ENCODE data around the gene TOMM40L.
"Not testable (repeated sequence)": the region's sequence is repeated elsewhere in the genome, so short reads cannot be mapped to it uniquely, and the experiment has no call there.

Gene TOMM40L

DNA sequence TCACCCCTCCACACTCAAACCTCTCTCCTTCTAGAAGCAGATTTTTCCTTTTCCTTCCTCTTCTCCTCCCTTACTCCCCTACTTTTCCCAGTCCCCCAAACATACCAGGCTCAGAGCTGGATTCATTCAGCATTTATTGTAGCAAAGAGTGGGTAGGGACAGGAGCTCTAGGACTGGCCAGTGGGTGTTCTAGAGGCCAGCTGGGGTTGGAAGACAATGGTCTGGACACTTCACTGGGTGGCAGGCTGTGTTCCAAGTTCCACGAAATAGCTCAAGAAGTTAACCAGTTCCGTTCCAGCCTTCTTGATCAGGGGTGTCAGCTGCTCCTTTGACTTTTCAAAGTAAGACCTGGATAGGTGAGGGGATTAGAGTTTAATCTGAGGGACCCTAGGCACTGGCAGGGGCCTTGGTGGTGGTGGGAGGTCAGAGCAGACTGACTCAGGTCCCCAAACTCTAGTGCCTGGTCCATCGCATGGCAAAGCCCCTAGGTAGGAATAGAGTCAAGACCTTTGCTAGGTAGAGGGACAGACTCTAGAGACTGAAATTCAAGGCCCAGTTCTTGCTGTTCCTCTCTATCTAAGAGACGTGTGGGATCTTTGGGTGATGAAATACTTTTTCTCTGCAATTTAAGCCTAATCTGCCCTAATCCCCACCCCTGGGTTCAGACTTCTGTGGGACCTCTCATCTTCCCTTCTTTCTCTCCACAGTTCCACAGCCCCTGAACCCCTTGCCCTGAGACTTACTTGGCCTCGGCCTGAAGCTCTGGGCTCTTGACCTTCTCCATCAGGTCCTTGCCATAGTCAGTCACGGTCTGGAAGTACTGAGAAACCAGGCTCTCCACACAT lies 3.5 kb upstream of the TOMM40L start:
- no peak for DNase-seq (ENCODE audit: low spot score)

DNA sequence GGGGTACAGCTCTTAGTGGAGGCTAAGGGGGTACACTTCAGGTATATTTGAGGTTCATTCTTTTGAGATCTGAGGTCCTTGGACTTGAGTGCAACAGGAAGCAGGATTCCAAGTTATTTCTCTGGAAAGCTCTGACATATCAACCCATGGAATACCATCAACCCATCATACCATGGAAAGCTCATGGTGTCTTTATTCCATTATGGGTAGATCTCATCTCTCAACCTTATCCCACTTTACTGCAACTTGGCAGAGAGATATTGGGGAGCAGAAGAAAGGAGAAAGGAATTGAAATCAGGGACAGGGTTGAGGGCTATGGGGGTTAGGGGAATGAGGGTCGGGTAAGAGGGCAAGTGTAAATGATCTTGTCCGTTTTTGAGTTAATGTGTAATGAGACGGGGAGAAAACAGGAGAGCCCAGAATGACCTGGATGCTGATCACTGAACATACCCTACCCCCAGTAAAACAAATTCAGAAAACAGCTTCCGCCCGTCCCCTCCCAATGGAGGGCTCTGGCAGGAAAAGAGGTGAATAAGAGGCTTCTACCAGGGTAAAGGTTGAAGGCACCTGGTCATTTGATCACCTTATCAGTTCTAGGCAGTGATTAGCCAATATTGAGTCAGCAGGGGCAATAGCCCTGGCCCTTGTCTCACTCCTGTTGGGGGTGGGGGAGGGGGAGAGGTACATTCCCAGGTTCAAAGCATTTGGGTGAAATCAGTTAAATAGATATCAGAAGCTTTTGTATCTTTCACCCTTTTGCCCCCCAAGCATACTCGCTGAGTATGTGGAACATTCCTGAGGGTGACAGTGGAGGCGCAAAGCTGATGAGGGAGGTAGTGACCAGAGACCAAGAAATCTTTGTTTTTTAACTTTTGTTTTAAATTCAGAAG lies 1.8 kb upstream of the TOMM40L start:
- DNase-seq (ENCODE audit: low spot score) = no peak

DNA sequence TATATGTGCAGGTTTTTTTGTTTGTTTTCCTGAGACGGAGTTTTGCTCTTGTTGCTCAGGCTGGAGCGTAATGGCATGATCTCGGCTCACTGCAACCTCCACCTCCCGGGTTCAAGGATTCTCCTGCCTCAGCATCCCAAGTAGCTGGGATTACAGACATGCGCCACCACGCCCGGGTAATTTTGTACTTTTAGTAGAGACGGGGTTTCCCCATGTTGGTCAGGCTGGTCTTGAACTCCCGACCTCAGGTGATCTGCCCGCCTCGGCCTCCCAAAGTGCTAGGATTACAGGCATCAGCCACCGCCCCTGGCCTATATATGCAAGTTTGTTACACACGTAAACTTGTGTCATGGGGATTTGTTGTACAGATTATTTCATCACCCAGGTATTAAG lies 1.2 kb upstream of the TOMM40L start:
- not testable (repeated sequence) for DNase-seq (ENCODE audit: low spot score)

DNA sequence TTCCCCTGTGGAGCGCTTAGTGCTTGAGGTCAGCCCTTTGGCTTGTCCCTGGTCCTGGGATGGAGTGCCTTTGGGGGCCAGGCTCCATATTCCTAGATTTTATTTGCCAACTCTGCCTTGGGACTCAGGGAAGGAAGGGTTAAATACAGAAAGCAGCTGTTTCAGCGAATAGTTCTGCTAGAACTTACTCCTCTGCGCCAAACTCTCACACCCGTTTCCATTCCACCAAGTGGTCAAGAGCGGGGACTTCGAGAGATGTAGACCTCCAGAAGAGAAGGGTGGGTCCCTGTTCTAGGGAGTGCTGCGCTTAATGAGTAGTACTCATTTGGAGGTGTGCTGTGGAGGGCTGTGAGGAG lies 704 bp upstream of the TOMM40L start:
- no peak for DNase-seq (ENCODE audit: low spot score)

DNA sequence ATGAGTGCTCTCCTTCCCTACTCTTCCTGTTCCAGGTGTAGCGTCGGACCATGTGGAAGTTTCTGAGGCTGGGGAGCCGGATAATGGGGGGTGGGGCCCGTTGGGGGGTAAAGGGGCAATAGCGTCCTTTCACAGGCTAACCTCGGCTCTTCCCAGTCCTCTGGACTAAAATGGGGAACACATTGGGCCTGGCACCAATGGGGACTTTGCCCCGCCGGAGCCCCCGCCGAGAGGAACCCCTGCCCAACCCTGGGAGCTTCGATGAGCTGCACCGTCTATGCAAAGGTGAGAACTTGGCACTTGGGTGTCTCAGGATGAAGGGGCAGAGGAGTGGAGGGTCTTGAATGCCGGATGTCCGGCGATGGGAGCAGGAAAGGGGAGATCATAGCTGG lies 456 bp downstream of the TOMM40L start:
- DNase-seq (ENCODE audit: low spot score) = no peak

DNA sequence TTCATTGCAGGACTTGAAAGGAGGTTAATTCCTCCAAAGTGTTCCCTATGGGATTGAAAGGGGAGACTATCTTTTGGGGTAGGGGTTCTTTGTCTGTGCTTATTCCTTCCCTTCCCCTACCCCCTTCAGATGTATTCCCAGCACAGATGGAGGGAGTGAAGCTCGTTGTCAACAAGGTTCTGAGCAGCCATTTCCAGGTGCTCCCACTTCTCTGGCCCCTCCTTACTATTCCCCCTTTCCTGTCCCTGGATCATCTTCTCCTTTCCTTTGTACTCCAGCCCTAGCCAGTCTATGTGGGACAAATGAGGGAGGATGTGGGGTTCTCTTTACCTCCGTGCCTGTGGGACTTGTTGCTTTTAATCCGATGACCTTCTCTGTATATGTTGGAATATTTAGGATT lies 899 bp downstream of the TOMM40L start:
- no peak for DNase-seq (ENCODE audit: low spot score)

DNA sequence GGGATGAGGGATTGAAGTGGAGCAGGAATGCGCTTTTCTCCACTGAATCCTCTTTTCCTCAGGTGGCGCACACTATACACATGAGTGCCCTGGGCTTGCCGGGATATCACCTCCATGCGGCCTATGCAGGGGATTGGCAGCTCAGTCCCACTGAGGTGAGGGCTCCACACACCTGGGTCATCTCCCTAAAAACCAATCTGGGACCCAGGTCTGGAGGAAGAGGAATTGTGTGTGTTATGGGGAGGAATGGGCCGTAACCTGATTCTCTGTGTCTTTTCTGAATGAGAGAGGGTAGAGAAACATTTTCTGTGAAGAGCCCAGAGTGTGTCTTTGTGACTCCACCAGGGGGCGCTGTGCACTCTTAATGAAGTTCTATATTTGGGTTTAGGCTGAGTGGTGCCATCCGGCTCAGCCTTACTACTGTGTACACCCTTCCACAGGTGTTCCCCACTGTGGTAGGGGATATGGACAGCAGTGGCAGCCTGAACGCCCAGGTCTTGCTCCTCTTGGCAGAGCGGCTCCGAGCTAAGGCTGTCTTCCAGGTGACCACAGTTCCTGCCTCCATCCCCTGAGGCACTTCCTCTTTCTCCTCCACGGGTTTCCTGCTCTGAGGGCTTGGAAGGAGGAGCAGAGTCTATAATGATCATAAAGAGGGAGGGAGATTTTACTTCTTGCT lies 1.5 kb downstream of the TOMM40L start:
- peak; percentile 83 for DNase-seq (ENCODE audit: low spot score)

DNA sequence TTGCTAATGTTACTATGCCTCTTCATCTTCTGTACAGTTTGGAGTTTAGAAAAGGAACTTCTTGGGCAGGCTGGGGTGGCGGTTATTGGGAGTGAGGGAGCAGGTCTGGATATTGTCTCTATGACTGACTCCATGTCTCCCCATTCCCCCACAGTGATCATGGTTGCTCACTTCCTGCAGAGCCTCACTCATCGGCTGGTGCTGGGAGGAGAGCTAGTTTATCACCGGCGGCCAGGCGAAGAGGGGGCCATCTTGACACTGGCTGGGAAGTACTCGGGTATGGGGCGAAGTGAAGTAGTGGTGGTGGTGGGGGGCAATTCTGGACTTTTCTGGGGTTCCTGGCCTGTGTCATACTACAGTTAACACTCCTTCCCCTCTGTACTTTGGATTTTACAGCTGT lies 2.2 kb downstream of the TOMM40L start:
- DNase-seq (ENCODE audit: low spot score) = no peak

DNA sequence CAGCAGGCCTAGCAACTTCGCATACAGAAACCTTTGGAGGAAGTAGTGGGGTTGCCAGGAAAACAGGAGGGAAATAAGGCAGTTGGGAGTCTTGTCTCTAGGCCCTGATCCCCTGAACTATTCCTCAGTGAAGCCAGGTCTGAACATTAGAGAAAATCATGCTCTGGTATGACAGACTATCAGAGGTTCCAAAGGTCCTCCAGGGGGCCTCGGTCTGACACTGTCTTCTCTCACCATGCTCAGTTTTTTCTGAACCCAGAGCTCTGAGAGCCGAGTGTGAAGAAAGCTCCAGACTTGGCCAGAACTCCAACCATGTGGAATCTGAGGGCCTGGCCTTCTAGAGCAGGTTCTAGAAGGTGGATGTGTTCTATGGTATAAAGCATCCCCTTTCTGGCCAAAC lies 4.0 kb downstream of the TOMM40L start:
- no peak for DNase-seq (ENCODE audit: low spot score)

DNA sequence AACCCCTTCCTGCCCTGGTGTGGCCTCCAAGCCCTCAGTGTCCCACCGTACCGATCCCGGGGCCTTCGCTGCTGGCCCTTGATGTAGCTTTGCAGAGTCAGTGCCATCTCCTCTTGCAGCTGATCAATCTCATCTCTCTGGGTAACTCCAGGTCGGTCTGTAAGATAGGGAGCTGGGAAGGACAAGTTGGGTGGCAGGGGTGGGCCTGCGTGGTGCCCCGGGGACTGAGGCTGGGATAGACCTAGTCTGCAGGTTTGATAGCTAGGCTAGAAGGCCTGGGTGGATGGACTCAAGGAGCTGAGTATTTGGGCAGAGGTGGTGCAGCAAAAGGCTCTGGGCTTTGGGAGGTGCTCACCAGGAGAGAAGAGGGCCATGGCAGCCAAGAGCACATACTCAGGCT lies 4.9 kb downstream of the TOMM40L start:
- DNase-seq (ENCODE audit: low spot score) = no peak

DNA sequence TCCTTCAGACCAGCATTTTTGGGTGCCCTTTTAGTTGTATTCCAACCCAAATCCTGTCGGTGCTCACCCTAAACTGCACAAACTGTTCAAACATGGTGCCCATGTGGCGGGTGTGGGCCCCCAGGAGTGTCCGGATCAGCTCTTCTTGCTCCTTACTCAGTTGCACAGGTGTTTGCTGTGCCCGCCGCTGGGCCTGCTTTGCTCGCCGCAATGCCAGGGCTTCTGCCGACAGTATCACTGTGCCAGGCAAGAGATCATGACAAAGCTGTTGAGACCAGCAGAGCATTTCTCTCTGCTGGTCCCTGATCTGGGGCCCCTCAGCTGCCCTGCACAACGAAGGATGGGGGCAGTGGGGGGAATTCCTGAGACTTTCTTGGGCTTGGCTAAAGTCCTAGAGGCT lies 7.2 kb downstream of the TOMM40L start:
- no peak for DNase-seq (ENCODE audit: low spot score)

DNA sequence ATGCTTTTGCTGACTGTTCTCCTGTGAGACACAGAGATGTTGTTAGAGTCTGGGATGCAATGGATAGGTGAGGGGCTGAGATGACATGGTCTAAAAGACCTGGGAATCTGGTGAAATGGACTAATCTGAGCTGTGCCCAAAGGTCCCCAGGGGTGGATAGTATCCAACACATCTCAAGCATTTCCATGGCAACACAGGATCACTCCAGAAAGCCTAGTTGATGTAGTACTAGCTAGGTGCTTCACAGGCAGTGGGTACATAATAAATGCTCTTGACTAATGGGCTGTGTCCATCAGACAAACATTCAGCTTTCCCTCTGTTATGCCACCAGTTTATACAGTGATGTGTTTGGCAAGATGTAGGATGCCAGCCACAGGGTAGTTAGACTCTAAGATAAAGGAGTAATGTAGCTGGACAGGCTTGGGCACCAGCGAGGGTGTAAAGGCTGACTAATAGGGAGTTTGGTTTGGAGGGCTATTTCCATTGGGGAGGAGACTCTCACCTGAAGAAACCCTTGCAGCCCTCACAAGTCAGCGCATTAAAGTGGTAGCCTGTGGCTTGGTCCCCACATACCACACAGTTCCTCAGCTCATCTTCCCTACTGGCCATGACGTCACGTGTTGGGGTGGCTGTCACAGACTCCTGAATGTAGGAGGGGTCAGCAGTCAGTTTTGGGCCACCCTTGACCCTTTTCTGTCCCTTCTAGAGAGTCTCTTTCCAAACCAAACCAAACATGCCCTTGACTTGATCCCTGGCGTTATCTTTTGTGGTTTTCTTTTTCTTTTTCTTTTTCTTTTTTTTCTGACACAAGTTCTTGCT lies 10.3 kb downstream of the TOMM40L start:
- DNase-seq (ENCODE audit: low spot score) = no peak

DNA sequence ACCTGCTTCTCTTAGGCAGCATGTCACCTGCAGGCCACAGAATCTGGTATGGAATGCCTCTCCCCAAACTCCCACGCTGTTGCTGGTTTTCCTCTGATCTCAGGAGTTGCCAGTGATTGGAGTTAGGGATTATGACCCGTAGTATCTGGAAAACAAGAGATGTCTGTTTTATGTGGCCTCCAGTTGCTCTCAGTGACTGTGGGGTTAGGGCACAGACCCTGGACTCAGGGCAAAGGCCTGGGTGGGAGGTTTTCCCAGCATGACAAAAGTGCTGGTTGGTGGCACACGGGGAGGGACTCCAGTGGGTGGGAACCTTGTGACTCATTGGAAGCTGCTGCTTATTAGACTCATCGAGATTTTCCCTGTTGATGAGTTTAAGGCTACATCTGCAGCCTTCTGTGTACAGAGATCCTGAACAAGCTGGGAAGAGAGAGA lies 12.2 kb downstream of the TOMM40L start, which contains the start of gene NR1I3:
NR1I3 (minus strand) TSS at position 165 of the 435 bp plus-strand sequence. CDS start 1,638 bp downstream, outside the sequence.
- DNase-seq (ENCODE audit: low spot score) = no peak

DNA sequence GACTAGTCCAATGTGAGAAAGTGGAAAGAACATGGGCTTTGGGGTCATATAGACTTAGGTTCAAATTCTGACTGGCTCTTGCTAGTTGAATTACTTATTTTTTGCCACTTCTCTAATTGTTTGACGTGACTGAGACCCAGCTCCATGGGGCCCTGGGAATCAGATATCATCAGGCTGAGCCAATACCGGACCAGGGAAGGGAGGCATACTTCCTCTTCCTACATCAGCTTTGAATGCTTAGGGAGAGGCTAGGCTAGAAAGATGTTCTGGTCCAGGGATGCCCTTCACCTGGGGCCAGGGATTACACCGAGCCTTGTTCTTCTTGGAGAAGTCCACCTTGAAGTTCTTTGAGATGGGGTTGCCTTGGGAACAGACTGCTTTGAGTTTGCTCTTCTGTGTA lies 15.8 kb downstream of the TOMM40L start:
- DNase-seq (ENCODE audit: low spot score) = no peak

DNA sequence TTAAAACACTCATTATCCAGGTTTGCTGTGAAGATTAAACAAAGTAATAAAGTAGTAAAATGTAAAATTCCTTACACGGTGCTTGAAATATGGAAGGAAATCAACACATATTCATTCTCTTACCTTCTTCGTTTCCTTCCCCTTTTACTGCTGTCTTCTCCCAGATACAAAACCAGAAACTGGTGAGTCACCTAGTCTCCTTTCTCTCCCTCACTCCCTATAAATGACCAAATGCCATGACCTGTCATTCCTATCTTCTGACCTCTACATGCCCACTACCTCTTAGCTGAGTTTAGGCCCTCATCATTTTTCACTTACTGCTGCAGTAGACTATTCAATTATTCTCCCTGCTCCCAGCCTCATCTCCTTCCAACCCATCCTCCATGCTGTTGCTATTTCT lies 16.5 kb downstream of the TOMM40L start:
- no peak for DNase-seq (ENCODE audit: low spot score)

DNA sequence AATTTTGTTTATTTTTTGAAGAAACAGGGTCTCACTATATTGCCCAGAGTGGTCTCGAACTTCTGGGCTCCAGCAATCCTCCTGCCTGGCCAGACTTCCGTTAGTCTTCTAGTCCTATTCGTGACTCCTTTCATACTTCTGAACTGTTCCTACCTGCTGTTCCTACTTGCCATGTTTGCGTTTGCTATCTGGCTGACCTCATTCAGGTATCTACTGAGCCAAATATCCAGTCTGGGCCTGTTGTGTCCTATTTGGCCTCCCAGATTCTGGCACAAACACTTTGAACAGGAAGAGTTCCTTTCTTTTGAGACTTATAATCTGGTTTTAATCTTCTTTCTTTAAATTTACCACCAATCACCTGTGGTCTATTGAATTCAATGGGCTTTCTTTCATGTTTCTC lies 19.0 kb downstream of the TOMM40L start:
- no peak for DNase-seq (ENCODE audit: low spot score)

DNA sequence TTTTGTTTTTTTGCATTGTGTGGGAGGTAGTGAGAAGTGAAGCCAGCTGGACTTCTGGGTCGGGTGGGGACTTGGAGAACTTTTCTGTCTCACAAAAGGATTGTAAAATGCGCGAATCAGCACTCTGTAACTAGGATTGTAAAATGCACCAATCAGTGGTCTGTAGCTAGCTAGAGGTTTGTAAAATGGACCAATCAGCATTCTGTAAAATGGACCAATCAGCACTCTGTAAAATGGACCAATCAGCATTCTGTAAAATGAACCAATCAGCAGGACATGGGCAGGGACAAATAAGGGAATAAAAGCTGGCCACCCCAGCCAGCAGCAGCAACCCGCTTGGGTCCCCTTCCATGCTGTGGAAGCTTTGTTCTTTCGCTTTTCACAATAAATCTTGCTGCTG lies 24.2 kb downstream of the TOMM40L start:
- not testable (repeated sequence) for DNase-seq (ENCODE audit: low spot score)

DNA sequence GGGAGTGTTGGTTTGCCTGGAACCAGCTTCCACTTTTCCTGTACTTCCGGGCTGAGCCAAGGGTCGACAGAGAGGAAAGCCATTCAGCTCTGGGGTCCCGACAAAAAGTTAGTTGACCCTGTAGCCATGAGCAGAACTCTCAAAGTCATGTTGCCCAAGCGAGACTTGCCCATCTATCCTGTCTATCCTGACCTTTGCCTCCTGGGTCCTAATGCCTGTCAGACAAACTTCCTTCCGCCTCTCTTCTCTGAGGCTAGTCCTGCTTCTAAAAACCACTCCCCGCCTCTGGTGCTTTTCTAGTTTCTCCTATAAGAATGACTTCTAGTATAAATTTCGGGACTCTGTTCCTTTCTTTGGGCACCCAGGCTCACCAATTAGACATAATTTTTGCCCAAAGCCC lies 25.0 kb downstream of the TOMM40L start:
- DNase-seq (ENCODE audit: low spot score) = no peak

DNA sequence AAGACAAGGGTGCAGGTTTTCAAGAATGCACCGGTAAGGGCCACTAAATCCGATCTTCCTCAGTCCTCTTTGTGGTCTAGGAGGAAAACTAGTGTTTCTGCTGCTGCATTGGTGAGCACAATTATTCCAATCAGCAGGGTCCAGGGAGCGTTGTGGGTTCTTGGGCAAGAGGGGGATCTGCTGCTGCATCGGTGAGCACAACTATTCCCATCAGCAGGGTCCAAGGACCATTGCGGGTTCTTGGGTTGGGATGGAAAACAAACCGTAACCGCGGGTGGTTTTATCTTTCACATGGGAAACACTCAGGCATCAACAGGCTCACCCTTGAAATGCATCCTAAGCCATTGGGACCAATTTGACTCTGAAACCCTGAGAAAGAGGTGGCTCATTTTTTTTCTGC lies 25.7 kb downstream of the TOMM40L start:
- no peak for DNase-seq (ENCODE audit: low spot score)

DNA sequence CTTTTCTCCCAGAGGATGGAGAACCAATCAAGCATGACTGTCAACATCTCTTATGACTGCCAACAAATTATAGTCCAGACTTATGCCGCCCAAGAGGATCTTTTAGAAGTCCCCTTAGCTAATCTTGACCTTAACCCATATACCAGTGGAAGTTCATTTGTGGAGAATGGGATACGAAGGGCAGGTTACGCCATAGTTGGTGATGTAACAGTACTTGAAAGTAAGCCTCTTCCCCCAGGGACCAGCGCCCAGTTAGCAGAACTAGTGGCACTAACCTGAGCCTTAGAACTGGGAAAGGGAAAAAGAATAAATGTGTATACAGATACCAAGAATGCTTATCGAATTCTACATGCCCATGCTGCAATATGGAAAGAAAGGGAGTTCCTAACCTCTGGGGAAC lies 29.4 kb downstream of the TOMM40L start:
- DNase-seq (ENCODE audit: low spot score) = not testable (repeated sequence)

DNA sequence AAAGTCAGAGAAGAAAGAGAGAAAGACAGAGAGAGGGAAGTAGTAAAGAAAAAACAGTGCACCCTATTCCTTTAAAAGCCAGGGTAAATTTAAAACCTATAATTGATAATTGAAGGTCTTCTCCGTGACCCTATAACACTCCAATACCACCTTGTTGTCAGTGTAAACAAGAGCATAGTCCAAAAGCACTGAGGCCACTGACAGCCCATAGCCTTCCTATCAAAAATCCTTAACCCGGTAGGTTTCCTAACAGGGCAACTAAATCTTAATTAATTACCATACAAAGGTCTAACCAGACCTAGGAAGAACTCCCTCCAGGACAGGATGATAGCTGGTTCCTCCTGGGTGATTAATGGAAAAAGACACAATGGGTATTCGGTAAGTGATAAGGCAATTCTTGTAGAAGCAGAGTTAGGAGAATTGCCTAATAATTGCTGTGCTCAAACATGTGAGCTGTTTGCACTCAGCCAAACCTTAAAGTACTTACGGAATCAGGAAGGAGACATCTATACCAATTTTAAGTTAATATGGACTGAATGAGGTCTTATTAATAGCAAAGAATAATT lies 30.2 kb downstream of the TOMM40L start:
- DNase-seq (ENCODE audit: low spot score) = not testable (repeated sequence)
